ENCODE data around the gene PTPRT. TPM values are rescaled to one million over a fixed set of nuclear protein-coding genes. Genes with fewer than 3 reads are reported as not detected.

PTPRT gene
- total and polyA plus RNA-seq, 9 donors, result under 0.01 to 3.2 (median 0.22) TPM; not detected in 1

DNA sequence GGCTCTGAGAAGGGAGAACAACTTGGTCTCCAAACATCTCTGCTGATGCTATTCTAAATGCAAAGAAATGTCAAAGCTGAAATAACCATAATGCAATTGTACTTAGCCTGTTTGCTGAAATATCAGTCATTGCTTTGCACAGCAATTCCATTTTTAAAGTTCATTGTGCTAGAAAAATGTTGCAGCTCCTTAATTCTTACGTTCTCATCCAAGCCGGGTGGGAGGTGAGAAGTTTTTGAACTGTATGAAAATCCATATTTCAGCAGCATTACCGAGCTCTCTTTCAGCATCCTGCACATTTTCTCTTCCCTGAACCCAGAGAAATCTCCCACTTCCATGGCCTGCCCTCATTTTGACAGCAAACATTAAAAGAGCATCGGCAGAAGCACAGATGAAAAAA is 630.0 kb downstream of the PTPRT start:
- no peak overlapping the region for H3K27ac ChIP-seq
- no peak overlapping the region for H3K4me3 ChIP-seq
- H3K27me3 ChIP-seq, result no peaks in the 10 kb centered on the region
- no peak for TF ChIP-seq EP300 (IDR thresholded peaks at IDR 0.05)
- no peak for TF ChIP-seq POLR2A (IDR thresholded peaks at IDR 0.05)
- TF ChIP-seq, protein P1, sequence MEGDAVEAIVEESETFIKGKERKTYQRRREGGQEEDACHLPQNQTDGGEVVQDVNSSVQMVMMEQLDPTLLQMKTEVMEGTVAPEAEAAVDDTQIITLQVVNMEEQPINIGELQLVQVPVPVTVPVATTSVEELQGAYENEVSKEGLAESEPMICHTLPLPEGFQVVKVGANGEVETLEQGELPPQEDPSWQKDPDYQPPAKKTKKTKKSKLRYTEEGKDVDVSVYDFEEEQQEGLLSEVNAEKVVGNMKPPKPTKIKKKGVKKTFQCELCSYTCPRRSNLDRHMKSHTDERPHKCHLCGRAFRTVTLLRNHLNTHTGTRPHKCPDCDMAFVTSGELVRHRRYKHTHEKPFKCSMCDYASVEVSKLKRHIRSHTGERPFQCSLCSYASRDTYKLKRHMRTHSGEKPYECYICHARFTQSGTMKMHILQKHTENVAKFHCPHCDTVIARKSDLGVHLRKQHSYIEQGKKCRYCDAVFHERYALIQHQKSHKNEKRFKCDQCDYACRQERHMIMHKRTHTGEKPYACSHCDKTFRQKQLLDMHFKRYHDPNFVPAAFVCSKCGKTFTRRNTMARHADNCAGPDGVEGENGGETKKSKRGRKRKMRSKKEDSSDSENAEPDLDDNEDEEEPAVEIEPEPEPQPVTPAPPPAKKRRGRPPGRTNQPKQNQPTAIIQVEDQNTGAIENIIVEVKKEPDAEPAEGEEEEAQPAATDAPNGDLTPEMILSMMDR (IDR thresholded peaks at IDR 0.05), result no peak
- intact Hi-C loops (cut with DNase I), result loop anchor here in 1 of 4 donors (10.0 kb wide), 1 partner anchor 355 kb away; no protein-coding TSS in a partner anchor
- WGBS, 3 donors, result 79 to 83% (median 83%) methylated on average over 4 of the region's 4 CpGs
- no peaks in the 10 kb centered on the region for H3K36me3 ChIP-seq
- no peaks in the 10 kb centered on the region for H3K9me3 ChIP-seq
- no peak for DNase-seq
- no peaks in the 10 kb centered on the region for H3K4me1 ChIP-seq (ENCODE audit: insufficient read depth)

DNA sequence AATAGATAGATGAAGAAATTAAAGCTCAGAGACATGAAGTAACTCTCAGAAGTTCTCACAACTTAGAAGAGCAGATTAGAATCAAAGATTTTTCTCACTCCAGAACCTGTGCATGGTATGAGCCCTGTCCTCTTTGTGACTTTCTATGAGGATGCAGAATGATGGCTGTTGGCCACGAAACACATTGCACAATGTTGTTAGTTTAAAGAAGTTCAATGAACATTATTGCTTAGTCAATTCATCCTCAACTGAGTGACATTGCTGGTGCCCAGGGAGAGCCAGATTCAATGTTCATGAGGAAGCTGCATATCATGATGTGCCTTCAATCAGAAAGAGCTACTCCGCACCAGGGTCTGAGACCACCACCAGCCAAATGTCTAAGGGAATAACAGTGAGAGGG is 633.1 kb downstream of the PTPRT start:
- H3K27me3 ChIP-seq, result no peaks in the 10 kb centered on the region
- H3K9me3 ChIP-seq, result no peaks in the 10 kb centered on the region
- no peak overlapping the region for H3K27ac ChIP-seq
- no peaks in the 10 kb centered on the region for H3K36me3 ChIP-seq
- intact Hi-C loops (cut with DNase I), result no loop called here
- DNase-seq, result no peak
- no peaks in the 10 kb centered on the region for H3K4me1 ChIP-seq (ENCODE audit: insufficient read depth)
- WGBS, 3 donors, result 85 to 93% (median 89%) methylated on average over 2 of the region's 2 CpGs
- TF ChIP-seq, protein P1 (IDR thresholded peaks at IDR 0.05), result no peak
- no peak for TF ChIP-seq POLR2A (IDR thresholded peaks at IDR 0.05)
- no peak for TF ChIP-seq EP300 (IDR thresholded peaks at IDR 0.05)
- no peak overlapping the region for H3K4me3 ChIP-seq

DNA sequence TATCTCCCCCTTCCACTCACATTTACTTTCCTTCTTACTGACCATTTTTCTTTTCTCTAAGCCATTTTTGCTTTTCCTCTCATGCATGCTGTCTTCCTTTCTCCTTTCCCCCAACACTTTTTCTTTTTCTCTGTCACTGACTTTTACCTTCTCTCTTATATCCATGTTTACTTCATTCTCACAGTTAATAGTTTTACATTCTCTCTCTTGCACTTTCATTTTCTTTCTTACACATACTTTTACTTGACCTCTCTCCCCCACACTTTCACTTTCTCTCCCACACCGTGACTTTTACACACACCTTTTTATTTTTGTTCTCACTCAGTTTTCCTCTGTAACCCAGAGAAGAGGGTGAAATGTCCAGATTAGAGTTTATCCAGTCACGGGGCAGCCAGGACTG is 636.3 kb downstream of the PTPRT start:
- Histone ChIP-seq H3K36me3 (no peaks in the 10 kb centered on the region), H3K4me1 (ENCODE audit: insufficient read depth) (no peaks in the 10 kb centered on the region), H3K4me3 (no peak overlapping the region), H3K27me3 (no peaks in the 10 kb centered on the region), H3K27ac (no peak overlapping the region), H3K9me3 (no peaks in the 10 kb centered on the region)
- DNase-seq, result no peak
- intact Hi-C loops (cut with DNase I), result no loop called here
- WGBS, 3 donors, result 5 to 7% (median 5%) methylated on average over 2 of the region's 2 CpGs
- TF ChIP-seq POLR2A (IDR thresholded peaks at IDR 0.05), result no peak
- no peak for TF ChIP-seq EP300 (IDR thresholded peaks at IDR 0.05)
- TF ChIP-seq, protein P1 (IDR thresholded peaks at IDR 0.05), result no peak

DNA sequence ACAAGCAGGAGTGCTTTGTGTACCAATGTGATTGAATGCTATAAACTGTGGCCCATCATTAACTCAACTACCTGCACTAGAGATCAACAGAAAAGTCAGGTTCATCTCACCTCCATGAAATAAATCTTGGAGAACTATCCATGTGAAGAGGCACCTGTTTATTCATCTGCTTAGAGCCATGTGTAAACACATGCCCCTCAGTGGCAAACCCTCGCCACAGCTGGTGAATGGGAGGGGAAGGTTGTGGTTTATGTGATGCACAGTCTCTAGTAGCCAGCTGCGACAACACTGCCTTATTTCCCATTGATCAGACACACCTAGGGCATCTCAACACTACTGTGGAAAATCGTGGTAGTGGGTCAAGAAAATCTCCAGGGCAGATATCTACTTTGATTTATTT is 640.2 kb downstream of the PTPRT start:
- H3K27me3 ChIP-seq, result no peaks in the 10 kb centered on the region
- H3K9me3 ChIP-seq, result no peaks in the 10 kb centered on the region
- TF ChIP-seq, protein P1 (IDR thresholded peaks at IDR 0.05), result no peak
- TF ChIP-seq POLR2A (IDR thresholded peaks at IDR 0.05), result no peak
- no peak for TF ChIP-seq EP300 (IDR thresholded peaks at IDR 0.05)
- H3K4me1 ChIP-seq (ENCODE audit: insufficient read depth), result no peaks in the 10 kb centered on the region
- WGBS, 3 donors, result 53 to 72% (median 53%) methylated on average over 3 of the region's 3 CpGs
- DNase-seq, result no peak
- H3K27ac ChIP-seq, result no peak overlapping the region
- H3K36me3 ChIP-seq, result no peaks in the 10 kb centered on the region
- no peak overlapping the region for H3K4me3 ChIP-seq
- intact Hi-C loops (cut with DNase I), result no loop called here

Data from ovary (tissue), 9 donors.